Nephron (organoid): ENCODE results near the gene DRAM1.

Experiments used
- H3K27ac Mint-ChIP-seq, 3 experiments: 2 replicates each; pipeline ENCODE4 v1.8.0; 2020; ENCODE audit warnings: mixed read lengths in 3 of 3, mild to moderate bottlenecking in 2 of 3, moderate library complexity in 1 of 3
- H3K27me3 Mint-ChIP-seq: 2 replicates; pipeline ENCODE4 v1.8.0; 2021; ENCODE audit warnings: low read depth, mild to moderate bottlenecking, moderate library complexity, mixed read lengths
- H3K36me3 Mint-ChIP-seq: 2 replicates; pipeline ENCODE4 v1.8.0; 2020; ENCODE audit warnings: low read depth, mixed read lengths
- H3K4me1 Mint-ChIP-seq: 2 replicates; pipeline ENCODE4 v1.8.0; 2020; ENCODE audit warnings: mixed read lengths
- H3K4me3 Mint-ChIP-seq, 3 experiments: 2 replicates each; pipeline ENCODE4 v1.8.0; 2020; ENCODE audit warnings: mild to moderate bottlenecking in 3 of 3, mixed read lengths in 3 of 3, moderate library complexity in 2 of 3
- H3K9me3 Mint-ChIP-seq: 2 replicates; pipeline ENCODE4 v1.8.0; 2020; ENCODE audit warnings: mixed read lengths
- CTCF ChIP-seq, 3 experiments: fragments of 200-600 bp; sonication (generic); IDR thresholded peaks; one replicate each; pipeline ENCODE4 v1.5.0; 2021; ENCODE audit warnings: antibody characterized with exemption in 3 of 3; ENCODE audit not compliant: unreplicated experiment in 3 of 3

The DRAM1 gene

DNA sequence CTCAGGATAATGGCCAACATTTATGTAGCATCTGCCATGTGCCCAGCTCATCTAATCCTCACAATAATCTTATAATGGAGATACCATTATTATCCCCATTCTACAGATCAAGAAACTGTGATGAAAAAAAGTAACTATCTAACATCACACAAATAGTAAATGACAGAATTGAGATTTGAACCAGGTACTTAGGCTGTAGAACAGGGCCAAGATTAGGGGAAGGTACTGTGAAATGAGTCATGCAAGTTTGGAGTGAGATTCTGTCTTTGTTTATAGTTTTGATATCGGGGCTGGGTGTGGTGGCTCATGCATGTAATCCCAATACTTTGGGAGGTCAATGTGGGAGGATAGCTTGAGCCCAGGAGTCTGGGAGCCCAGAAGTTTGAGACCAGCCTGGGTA is 45.4 kb upstream of the DRAM1 start:
- Mint-ChIP-seq H3K9me3 (no peaks in the 10 kb centered on the region), H3K4me3 (peak overlapping the region in 1 of 3 experiments; percentile 80), H3K27ac (no peak overlapping the region), H3K36me3 (no peaks in the 10 kb centered on the region), H3K27me3 (peaks cover 4% of the 10 kb centered on the region), H3K4me1 (peaks cover 20% of the 10 kb centered on the region)
- TF ChIP-seq CTCF (IDR thresholded peaks at IDR 0.05; ENCODE audit: unreplicated experiment in 3 of 3) = no peak

GRCh38 chr12:101838628-101839323 is 38.6 kb upstream of the DRAM1 start:
- Mint-ChIP-seq H3K9me3 (no peaks in the 10 kb centered on the region), H3K27me3 (no peaks in the 10 kb centered on the region), H3K27ac (no peak overlapping the region), H3K36me3 (no peaks in the 10 kb centered on the region), H3K4me3 (no peak overlapping the region), H3K4me1 (no peaks in the 10 kb centered on the region)
- TF ChIP-seq CTCF (IDR thresholded peaks at IDR 0.05; ENCODE audit: unreplicated experiment in 3 of 3) = no peak

GRCh38 chr12:101839324-101840283 is 37.8 kb upstream of the DRAM1 start:
- peak overlapping the region in 1 of 3 experiments; percentile 48 for H3K27ac Mint-ChIP-seq
- H3K4me1 Mint-ChIP-seq = no peaks in the 10 kb centered on the region
- peak; percentile 82 to 89 (median 85) for TF ChIP-seq CTCF (IDR thresholded peaks at IDR 0.05; ENCODE audit: unreplicated experiment in 3 of 3)
- H3K36me3 Mint-ChIP-seq = no peaks in the 10 kb centered on the region
- no peaks in the 10 kb centered on the region for H3K9me3 Mint-ChIP-seq
- H3K4me3 Mint-ChIP-seq = no peak overlapping the region
- H3K27me3 Mint-ChIP-seq = no peaks in the 10 kb centered on the region

- H3K27me3 Mint-ChIP-seq = no peaks in the 10 kb centered on the region
- H3K27ac Mint-ChIP-seq = no peak overlapping the region
- no peaks in the 10 kb centered on the region for H3K36me3 Mint-ChIP-seq
- no peaks in the 10 kb centered on the region for H3K4me1 Mint-ChIP-seq
- no peak overlapping the region for H3K4me3 Mint-ChIP-seq
- no peaks in the 10 kb centered on the region for H3K9me3 Mint-ChIP-seq
- TF ChIP-seq CTCF (IDR thresholded peaks at IDR 0.05; ENCODE audit: unreplicated experiment in 3 of 3) = no peak
Observed at GRCh38 chr12:101841069-101841468, 36.3 kb upstream of the DRAM1 start.

- TF ChIP-seq CTCF (IDR thresholded peaks at IDR 0.05; ENCODE audit: unreplicated experiment in 3 of 3) = no peak
- H3K9me3 Mint-ChIP-seq = no peaks in the 10 kb centered on the region
- H3K27ac Mint-ChIP-seq = peak overlapping the region in 1 of 3 experiments; percentile 46
- H3K36me3 Mint-ChIP-seq = no peaks in the 10 kb centered on the region
- no peak overlapping the region for H3K4me3 Mint-ChIP-seq
- H3K4me1 Mint-ChIP-seq = no peaks in the 10 kb centered on the region
- H3K27me3 Mint-ChIP-seq = no peaks in the 10 kb centered on the region
Observed at GRCh38 chr12:101845137-101845711, 32.2 kb upstream of the DRAM1 start.
